NCI-H345 treated with DMSO at 0.1 percent for 48 hours (cell line): Measurements from ENCODE around the gene DUS4L.
"Not testable (repeated sequence)": the region's sequence is repeated elsewhere in the genome, so short reads cannot be mapped to it uniquely, and the experiment has no call there.

Experiments
- DNase-seq: peaks from one replicate; lab custom pipeline; 2025; ENCODE audit not compliant: unreplicated experiment; lab: John Stamatoyannopoulos, UW

The DUS4L gene, protein sequence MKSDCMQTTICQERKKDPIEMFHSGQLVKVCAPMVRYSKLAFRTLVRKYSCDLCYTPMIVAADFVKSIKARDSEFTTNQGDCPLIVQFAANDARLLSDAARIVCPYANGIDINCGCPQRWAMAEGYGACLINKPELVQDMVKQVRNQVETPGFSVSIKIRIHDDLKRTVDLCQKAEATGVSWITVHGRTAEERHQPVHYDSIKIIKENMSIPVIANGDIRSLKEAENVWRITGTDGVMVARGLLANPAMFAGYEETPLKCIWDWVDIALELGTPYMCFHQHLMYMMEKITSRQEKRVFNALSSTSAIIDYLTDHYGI

GRCh38 chr7:107563775-107564552 is at the start of gene DUS4L, which contains the start of gene COG5:
DUS4L (plus strand) TSS chr7:107563971; CDS start chr7:107567071, 3,100 bp downstream.
COG5 (minus strand) TSS chr7:107563920; CDS start chr7:107563896, 24 bp downstream.
- DNase-seq = peak; percentile 64

DNA sequence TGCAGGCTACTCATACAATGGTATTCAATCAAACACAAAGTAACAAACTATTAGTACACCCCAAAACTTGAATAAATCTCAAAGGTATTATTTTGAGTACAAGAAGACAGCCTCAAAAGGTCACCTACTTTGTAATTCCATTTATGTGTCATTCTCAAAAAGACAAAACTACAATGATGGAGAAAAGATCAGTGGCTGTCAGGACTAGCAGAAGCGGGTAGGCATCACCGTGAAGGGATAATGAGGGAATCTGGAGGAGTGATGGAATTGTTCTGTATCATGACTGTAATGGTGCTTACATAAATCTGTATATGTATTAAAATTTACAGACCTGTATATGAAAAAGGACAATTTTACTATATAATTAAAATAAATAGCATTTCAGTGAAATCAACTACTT is 37.1 kb upstream of the DUS4L start:
- DNase-seq = no peak

DNA sequence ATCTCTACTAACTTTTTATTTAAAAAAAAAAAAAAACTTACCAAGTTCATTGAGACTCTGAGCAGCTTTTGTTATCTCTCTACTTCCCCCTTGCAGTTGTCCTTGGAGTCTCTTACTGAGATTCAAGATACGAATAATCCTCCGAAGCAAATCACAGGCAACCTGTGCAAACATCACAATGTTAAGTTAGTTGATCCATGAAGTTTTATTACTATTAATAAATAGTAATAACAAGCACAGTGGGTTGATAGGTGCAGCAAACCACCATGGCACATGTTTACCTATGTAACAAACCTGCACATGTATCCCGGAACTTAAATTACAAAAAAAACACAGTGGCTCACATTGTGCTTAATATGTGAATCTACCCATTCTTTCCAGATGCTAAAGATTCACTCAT is 36.6 kb upstream of the DUS4L start:
- no peak for DNase-seq

- DNase-seq = no peak
These were observed 35.3 kb upstream of the DUS4L start for GRCh38 chr7:107528461-107528860.

GRCh38 chr7:107530751-107531150 is 33.0 kb upstream of the DUS4L start:
- DNase-seq = no peak

DNA sequence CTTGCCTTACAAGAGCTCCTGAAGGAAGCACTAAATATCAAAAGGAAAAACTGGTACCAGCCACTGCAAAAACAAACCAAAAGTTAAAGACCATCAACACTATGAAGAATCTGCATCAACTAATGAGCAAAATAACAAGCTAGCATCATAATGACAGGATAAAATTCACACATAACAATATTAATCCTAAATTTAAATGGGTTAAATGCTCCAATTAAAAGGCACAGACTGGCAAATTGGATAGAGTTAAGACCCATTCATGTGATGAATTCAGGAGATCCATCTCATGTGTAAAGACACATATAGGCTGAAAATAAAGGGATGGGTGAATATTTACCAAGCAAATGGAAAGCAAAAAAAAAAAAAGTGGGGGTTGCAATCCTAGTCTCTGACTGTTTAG is 29.6 kb upstream of the DUS4L start:
- no peak for DNase-seq

DNA sequence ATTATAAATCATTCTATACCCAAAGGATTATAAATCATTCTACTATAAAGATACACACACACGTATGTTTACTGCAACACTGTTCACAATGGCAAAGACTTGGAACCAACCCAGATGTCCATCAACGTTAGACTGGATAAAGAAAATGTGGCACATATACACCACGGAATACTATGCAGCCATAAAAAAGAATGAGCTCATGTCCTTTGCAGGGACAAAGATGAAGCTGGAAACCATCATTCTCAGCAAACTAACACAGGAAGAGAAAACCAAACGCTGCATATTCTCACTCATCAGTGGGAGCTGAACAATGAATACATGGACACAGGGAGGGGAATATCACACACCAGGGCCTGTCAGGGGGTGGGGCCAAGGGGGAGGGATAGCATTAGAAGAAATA is 26.5 kb upstream of the DUS4L start:
- not testable (repeated sequence) for DNase-seq

GRCh38 chr7:107538001-107538400 is 25.8 kb upstream of the DUS4L start:
- DNase-seq = peak; percentile 87

DNA sequence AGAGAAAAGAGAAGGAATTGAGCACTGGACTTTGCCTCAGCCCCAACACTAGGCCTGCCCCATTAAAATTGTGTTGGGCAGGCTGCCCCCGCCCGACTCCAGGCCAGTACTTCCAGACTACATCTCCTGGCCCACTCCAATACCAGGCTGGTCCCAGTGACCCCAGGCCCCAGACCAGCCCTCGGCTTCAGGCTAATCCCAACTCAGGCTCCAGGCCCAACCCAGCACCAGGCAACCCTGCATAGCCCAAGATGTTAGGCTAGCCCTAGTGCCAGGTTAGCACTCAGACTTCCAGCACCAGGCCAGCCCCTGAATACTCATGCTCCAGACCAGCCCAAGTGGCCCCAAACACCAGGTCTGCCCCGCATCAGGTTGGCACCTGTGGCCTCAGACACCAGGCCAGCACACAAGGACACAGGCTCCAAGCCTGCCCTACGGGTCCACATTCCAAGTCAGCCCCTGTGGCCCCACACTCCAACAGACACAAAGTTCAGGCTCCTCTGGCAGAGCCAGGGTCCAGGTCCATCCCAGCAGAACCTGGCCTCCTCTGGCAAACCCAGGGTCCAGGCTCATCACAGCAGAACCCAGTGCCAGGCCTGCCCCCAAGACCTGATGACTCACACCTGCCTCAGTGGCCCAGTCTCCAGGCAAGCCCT is 20.3 kb upstream of the DUS4L start:
- DNase-seq = no peak

- no peak for DNase-seq
These were observed 18.8 kb upstream of the DUS4L start for GRCh38 chr7:107544848-107545591.

GRCh38 chr7:107551936-107552335 is 11.8 kb upstream of the DUS4L start:
- DNase-seq = no peak

DNA sequence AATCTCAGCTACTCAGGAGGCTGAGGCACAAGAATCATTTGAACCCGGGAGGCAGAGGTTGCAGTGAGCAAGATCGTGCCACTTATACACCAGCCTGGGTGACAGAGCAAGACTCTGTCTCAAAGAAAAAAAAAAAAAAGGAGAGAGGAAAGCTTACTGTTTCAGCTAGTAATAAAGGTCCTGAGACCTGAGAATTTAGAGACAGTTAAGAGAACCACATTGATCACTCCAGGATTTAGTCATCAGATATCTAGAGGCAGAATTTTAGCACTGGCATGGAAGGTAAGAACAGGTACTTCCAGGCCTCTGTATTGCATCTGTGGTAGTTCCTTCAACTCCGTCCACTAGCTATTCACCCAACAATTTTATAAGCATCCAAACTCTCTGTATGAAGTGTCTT is 7.9 kb upstream of the DUS4L start:
- no peak for DNase-seq

GRCh38 chr7:107559864-107560263 is 3.9 kb upstream of the DUS4L start:
- DNase-seq = no peak

- no peak for DNase-seq
These were observed 2.8 kb upstream of the DUS4L start for GRCh38 chr7:107560898-107561516.

GRCh38 chr7:107563081-107563774 is 543 bp upstream of the DUS4L start:
- no peak for DNase-seq

- no peak for DNase-seq
These were observed 955 bp downstream of the DUS4L start for GRCh38 chr7:107564553-107565298.

- DNase-seq = no peak
These were observed 6.5 kb downstream of the DUS4L start for GRCh38 chr7:107570298-107570697.

DNA sequence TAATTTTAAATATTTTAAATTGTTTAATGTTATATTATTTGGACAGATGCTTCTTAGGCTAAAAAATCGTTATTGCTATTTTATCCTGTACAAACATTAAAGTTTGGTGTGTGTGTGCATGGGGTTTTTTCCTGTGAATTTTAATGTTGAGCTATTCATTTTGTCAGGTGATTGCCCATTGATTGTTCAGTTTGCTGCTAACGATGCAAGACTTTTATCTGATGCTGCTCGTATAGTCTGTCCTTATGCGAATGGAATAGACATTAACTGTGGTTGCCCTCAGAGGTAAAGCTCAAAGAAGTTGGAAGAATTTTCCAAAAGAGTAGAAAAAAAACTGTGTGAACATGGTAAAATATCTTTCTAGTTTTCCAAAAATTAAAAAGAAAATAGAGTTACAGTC is 9.8 kb downstream of the DUS4L start:
- no peak for DNase-seq

DNA sequence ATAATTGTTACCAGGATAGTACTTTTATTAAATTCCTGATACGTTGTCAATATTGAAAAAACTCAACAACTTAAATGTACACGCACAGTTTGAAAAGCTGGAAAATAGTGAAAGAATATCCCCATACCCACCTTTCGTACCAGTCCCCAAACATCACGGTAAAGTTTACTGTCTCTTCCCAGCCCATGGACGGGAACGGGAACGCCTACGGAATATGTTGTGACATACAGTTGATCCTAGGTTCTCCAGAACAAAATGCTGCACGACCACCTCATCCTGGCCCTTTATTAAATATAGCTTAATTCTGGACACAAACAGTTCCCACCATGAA is 15.7 kb downstream of the DUS4L start:
- no peak for DNase-seq
